ENCODE measurements around the gene ZCCHC24.
A peak's percentile ranks its signal among the peaks of the same experiment; 100 is the strongest.

The ZCCHC24 gene

DNA sequence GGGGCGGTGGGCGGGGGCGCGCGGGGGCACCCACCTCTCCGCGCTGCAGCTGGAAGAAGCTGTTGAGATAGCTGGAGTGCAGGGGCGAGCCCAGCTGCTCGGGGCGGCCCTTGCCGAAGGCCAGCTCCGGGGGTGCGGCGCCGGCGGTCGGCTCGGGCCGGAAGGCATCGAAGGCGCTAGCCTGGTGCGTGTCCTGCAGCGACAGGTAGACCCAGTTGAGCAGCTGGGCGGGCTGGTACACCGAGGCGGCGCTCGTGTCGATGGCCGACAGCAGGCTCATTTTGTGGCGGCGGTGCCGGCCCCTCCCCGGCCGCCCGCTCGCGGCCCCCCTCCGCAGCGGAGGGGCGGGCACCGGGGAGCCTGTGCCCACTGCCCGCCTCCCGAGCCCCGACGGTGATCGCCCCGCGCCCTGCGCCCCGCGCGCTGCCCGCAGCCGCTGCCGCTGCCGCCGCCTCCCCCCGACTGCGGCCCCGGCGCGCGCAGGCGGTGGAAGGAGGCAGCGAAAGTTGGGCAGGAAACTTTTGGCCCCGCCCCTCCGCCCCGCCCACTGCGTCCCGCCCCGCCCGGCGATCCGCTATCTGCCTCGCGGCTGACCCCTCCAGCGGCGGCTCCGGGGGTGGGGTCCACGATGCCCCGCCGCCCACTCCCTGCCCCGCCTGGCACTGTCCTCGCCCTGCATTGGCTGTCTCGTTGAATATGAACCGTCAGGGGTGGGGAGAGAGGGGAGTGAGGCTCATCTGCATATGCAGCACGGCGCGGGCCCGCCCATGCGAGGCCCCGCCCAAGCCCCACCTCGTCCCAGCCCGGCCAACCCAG is at the start of gene ZCCHC24:
ZCCHC24 (minus strand) TSS at position 464 of the 816 bp plus-strand sequence; CDS start at position 280, 184 bp downstream.
- TF ChIP-seq, protein P1, sequence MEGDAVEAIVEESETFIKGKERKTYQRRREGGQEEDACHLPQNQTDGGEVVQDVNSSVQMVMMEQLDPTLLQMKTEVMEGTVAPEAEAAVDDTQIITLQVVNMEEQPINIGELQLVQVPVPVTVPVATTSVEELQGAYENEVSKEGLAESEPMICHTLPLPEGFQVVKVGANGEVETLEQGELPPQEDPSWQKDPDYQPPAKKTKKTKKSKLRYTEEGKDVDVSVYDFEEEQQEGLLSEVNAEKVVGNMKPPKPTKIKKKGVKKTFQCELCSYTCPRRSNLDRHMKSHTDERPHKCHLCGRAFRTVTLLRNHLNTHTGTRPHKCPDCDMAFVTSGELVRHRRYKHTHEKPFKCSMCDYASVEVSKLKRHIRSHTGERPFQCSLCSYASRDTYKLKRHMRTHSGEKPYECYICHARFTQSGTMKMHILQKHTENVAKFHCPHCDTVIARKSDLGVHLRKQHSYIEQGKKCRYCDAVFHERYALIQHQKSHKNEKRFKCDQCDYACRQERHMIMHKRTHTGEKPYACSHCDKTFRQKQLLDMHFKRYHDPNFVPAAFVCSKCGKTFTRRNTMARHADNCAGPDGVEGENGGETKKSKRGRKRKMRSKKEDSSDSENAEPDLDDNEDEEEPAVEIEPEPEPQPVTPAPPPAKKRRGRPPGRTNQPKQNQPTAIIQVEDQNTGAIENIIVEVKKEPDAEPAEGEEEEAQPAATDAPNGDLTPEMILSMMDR (conservative IDR thresholded peaks at IDR 0.05; ENCODE audit: control insufficient read depth, insufficient read depth, low read depth, low read length): no peak
- peak within 1 kb of the TSS; percentile 84 for H3K4me3 ChIP-seq (ENCODE audit: control insufficient read depth, low read depth, low read length)
- DNase-seq (ENCODE audit: low read depth): peak; percentile 98

DNA sequence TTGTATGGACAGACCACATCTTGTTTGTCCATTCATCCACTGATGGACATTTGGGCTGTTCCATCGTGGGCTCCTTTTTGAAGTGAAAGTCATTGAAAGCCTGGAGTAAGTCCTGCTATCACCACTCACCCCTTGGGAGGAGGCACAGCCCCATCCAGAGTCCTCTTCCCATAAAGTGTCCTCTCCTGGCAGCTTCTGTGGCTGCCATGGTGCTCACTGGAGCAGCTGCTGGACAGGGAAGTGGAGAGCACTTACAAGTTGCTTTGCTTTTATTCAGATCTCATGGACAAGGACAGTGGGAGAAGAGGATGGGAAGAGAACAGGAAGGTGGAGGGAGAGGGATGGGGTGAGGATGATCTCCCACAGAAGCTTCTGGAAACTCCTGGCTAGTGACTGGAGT is 48.4 kb upstream of the ZCCHC24 start:
- TF ChIP-seq, protein P1 (conservative IDR thresholded peaks at IDR 0.05; ENCODE audit: control insufficient read depth, insufficient read depth, low read depth, low read length): no peak
- no peak overlapping the region for H3K4me3 ChIP-seq (ENCODE audit: control insufficient read depth, low read depth, low read length)

DNA sequence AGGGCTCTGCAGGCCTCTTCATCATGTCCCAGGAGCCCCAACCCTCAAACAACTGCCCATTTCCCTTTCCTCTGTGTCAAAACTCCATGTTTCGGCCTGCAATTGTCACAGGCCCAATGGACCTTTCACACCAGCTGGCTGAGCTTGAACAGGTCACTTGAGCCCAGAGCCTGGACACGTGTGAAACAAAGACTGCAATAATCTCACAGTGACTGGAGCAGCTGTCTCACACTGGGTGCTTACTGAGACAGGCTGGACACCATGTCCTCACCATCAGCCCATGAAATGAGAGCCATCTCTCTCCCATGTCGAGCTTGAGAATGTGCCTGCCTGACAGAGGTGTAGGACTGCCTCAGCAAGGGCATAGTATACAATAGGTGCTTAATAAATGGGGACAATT is 47.4 kb upstream of the ZCCHC24 start:
- no peak for DNase-seq (ENCODE audit: low read depth)
- TF ChIP-seq, protein P1 (conservative IDR thresholded peaks at IDR 0.05; ENCODE audit: control insufficient read depth, insufficient read depth, low read depth, low read length): no peak
- no peak overlapping the region for H3K4me3 ChIP-seq (ENCODE audit: control insufficient read depth, low read depth, low read length)

More for the DNA sequence above, 48.4 kb upstream of the ZCCHC24 start:
- DNase-seq (ENCODE audit: low read depth): no peak

DNA sequence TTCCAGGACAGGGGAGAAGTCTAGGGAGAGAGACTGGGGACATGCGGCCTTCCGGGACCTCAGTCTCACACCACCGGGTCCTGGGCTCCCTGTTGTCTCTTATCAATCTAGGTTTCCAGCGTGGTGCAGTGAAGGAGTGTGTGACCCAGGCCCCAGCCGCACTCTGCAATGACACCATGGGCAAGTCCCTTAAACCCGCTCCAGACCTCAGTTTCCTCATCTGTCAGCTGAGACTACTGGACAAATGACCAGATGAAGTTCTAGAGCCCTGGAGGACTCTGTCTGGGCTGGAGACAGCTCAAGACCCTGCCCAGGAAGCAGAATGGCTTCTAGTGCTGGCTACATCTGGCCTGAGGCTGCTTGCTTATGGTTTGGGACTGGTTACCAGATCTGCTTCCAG is 46.8 kb upstream of the ZCCHC24 start:
- DNase-seq (ENCODE audit: low read depth): no peak
- TF ChIP-seq, protein P1 (conservative IDR thresholded peaks at IDR 0.05; ENCODE audit: control insufficient read depth, insufficient read depth, low read depth, low read length): no peak
- H3K4me3 ChIP-seq (ENCODE audit: control insufficient read depth, low read depth, low read length): no peak overlapping the region

DNA sequence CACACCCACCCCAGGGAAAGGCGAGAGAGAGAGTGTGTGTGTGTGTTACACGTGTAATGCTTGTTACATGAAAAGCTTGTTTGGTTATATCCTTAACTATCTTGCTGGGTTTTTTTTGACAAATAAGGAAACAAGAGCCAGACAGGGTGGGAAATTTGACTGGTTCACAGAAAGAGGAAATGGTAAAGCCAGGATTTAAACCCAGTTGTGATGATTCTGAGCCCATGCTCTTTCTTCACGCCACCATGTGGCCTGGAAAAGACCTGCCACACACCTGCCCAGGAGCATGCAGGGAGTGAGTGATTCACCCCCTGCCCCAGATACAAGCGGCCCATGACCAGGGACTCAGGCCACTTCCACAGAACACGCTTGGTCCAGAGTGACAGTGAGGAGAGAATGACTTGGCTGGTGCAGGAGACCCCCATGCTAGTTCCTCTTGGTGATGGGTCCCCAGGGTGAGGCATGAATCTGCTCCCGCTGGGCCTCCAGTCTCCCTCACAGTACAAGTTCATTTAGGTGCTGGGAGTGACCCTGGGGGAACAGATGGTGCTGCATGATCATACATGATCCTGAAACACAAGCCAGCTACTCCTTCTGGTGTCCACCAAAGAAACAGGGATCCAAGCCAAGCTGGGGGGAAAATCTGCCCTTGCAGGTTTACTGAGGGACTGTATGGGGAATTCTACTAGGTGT is 45.9 kb upstream of the ZCCHC24 start:
- TF ChIP-seq, protein P1 (conservative IDR thresholded peaks at IDR 0.05; ENCODE audit: control insufficient read depth, insufficient read depth, low read depth, low read length): no peak
- no peak for DNase-seq (ENCODE audit: low read depth)
- H3K4me3 ChIP-seq (ENCODE audit: control insufficient read depth, low read depth, low read length): no peak overlapping the region

DNA sequence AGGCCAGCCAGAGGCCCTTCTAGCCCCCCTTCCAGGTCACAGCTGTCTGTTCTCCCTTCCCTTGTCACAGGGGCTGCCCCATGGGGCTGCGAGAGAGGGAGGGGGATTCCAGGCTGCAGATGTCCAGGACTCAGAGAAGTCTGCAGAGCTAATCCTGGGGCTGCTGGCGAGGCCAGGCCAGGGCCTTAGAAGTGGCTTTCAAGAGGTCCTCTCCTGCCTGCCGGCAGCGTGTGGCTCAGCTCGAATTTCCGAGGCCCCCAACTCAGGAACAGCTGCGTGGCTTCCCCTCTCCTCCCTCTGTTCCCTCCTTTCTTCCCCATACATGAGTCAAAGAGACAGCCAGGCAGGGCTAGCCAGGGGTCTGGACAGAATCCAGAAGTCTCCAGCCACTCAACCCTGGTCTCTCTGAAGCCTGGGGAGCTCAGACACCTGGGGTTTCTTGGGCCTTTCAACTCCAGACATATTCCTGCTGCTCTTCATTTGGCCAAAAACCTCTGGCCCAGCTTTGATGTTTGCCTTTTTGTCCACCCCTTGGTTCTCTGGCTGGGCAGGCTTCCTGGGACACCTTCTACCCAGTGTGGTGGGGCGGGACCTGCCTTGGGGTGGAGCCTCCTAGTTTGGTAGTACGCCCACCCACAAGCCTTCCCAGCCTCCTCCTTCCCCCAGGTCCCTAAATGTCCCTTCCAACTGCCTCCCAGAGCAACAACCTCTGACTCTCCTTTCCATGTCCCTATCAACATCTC is 45.1 kb upstream of the ZCCHC24 start:
- TF ChIP-seq, protein P1 (conservative IDR thresholded peaks at IDR 0.05; ENCODE audit: control insufficient read depth, insufficient read depth, low read depth, low read length): no peak
- H3K4me3 ChIP-seq (ENCODE audit: control insufficient read depth, low read depth, low read length): no peak overlapping the region
- DNase-seq (ENCODE audit: low read depth): peak; percentile 45
